Suprapubic skin (tissue), 4 donors: ENCODE measurements around the gene GPR62. TPM values are rescaled to one million over a fixed set of nuclear protein-coding genes. Genes with fewer than 3 reads are reported as not detected.

Source experiments
- DNase-seq, 2 donors: peaks; one replicate each; pipeline ENCODE4 v3.0.0-alpha.2; 2019; ENCODE audit warnings: low spot score in 2 of 2
- H3K27ac ChIP-seq: fragments of 200-600 bp; sonication (generic); one replicate; pipeline ENCODE4 v1.5.1; 2019
- H3K27me3 ChIP-seq: fragments of 200-600 bp; sonication (generic); one replicate; pipeline ENCODE4 v1.5.1; 2019
- H3K36me3 ChIP-seq: fragments of 200-600 bp; sonication (generic); one replicate; pipeline ENCODE4 v1.5.1; 2019
- H3K4me1 ChIP-seq: fragments of 200-600 bp; sonication (generic); one replicate; pipeline ENCODE4 v1.5.1; 2019
- H3K4me3 ChIP-seq: fragments of 200-600 bp; sonication (generic); one replicate; pipeline ENCODE4 v1.5.1; 2019; ENCODE audit warnings: mild to moderate bottlenecking
- H3K9me3 ChIP-seq: fragments of 200-600 bp; sonication (generic); one replicate; pipeline ENCODE4 v1.5.1; 2019
- EP300 ChIP-seq: sonication (generic); formaldehyde crosslinking; IDR thresholded peaks from one replicate; pipeline ENCODE4 v1.6.1; 2017; ENCODE audit warnings: antibody characterized with exemption
- POLR2A ChIP-seq, 2 donors: fragments of 450-650 bp; IDR thresholded peaks; one replicate each; pipeline ENCODE4 v1.6.1; 2017; ENCODE audit warnings: antibody characterized with exemption in 2 of 2, mild to moderate bottlenecking in 2 of 2, moderate library complexity in 2 of 2
- POLR2AphosphoS5 ChIP-seq, 3 donors: sonication (generic); formaldehyde crosslinking; IDR thresholded peaks; one replicate each; pipeline ENCODE4 v1.6.1; 2017; ENCODE audit warnings: antibody characterized with exemption in 3 of 3
- WGBS: methylation state at CpG from one replicate; pipeline ENCODE4 v1.1.5; 2018; 5-methylcytosine and 5-hydroxymethylcytosine counted together
- total RNA-seq, 4 donors: library from RNA; depleted of rRNA; stranded (reverse); fragments of >200 nt; gene quantifications; one replicate each; pipeline ENCODE4 v1.1.0, GENCODE V29; 2016
- TF ChIP-seq, protein P1 (sequence below), 2 donors: fragments of 200-600 bp in 1 of 2; fragments of 450-650 bp in 1 of 2; sonication (generic) in 1 of 2; IDR thresholded peaks; one replicate each; pipeline ENCODE4 v1.5.1; 2016 to 2019; ENCODE audit warnings: antibody characterized with exemption in 2 of 2, mild to moderate bottlenecking in 1 of 2, moderate library complexity in 1 of 2

Gene GPR62
- total RNA-seq, 4 donors from 2014 or later, result not detected

DNA sequence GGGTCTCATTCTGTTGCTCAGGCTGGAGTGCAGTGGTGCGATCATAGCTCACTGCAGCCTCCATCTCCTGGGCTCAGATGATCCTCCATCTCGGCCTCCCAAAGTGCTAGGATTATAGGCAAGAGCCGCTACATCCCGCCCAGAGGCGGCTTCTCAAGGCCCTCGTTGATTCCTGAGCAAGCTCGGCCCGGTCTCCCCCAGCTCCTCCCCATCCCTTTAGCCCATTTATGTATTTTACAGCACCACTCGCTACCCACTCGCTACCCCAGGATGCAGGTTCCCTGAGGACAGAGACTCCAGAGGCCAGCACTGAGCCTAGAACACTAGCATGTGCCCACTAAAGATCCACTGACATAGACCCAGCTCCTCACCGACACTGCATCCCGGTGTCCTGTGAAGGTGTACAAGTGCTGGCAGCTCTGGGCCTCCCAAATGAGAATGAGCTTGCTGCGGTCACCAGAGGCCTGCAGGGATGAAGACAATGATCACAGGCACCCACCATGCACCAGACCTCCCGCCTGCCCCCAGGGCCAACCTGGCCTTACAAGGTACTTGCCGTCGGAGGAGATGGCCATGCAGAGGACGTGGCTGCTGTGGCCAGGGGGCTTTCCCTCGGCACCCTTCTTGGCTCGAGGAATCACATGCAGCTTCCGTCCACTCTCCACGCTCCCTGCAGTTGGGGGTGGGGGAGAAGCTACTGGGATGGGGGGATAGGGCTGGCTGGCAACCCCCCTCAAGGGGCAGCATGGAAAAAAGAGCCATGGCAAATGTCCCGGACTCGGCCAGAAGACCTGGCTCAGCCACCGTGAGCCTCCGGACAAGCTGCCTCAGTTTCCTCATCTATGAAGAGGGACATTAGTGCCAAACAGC lies 19.1 kb upstream of the GPR62 start:
- Histone ChIP-seq H3K9me3 (no peaks in the 10 kb centered on the region), H3K4me1 (peaks cover 15% of the 10 kb centered on the region), H3K27me3 (no peaks in the 10 kb centered on the region), H3K4me3 (no peak overlapping the region), H3K27ac (no peak overlapping the region), H3K36me3 (peaks cover 69% of the 10 kb centered on the region)
- TF ChIP-seq POLR2AphosphoS5 (IDR thresholded peaks at IDR 0.05), result no peak
- TF ChIP-seq POLR2A (IDR thresholded peaks at IDR 0.05), result no peak
- TF ChIP-seq EP300, result no peak
- TF ChIP-seq, protein P1, sequence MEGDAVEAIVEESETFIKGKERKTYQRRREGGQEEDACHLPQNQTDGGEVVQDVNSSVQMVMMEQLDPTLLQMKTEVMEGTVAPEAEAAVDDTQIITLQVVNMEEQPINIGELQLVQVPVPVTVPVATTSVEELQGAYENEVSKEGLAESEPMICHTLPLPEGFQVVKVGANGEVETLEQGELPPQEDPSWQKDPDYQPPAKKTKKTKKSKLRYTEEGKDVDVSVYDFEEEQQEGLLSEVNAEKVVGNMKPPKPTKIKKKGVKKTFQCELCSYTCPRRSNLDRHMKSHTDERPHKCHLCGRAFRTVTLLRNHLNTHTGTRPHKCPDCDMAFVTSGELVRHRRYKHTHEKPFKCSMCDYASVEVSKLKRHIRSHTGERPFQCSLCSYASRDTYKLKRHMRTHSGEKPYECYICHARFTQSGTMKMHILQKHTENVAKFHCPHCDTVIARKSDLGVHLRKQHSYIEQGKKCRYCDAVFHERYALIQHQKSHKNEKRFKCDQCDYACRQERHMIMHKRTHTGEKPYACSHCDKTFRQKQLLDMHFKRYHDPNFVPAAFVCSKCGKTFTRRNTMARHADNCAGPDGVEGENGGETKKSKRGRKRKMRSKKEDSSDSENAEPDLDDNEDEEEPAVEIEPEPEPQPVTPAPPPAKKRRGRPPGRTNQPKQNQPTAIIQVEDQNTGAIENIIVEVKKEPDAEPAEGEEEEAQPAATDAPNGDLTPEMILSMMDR (IDR thresholded peaks at IDR 0.05), result no peak
- DNase-seq, result peak in 1 of 2 donors; percentile 50
- WGBS, result 93% methylated on average over 19 of the region's 25 CpGs

DNA sequence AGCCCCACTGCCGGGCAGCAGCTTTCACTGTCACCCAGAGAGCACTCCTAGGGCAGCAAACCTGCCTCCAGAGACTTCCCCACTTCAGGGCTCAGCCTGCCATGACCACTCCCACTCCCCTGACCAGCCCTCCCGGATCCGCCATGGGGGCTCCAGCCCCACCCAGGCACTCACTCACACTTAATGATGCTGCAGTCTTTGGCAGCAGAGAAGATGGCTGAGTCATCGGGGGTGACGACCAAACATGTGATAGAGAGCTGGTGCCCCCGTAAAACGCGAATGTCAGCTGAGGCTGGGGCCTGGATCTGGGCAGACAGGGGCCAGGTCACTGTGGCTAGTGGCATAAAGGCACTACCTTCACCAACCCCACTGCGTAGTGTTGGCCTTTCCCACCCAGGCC lies 18.2 kb upstream of the GPR62 start:
- WGBS, result 80% methylated on average over 1 of the region's 9 CpGs
- DNase-seq, result peak in 1 of 2 donors; percentile 63
- H3K36me3 ChIP-seq, result peaks cover 69% of the 10 kb centered on the region
- no peak overlapping the region for H3K27ac ChIP-seq
- H3K27me3 ChIP-seq, result no peaks in the 10 kb centered on the region
- no peak overlapping the region for H3K4me3 ChIP-seq
- H3K9me3 ChIP-seq, result no peaks in the 10 kb centered on the region
- TF ChIP-seq POLR2AphosphoS5 (IDR thresholded peaks at IDR 0.05) (no peak), EP300 (no peak), POLR2A (IDR thresholded peaks at IDR 0.05) (no peak)
- TF ChIP-seq, protein P1 (IDR thresholded peaks at IDR 0.05), result no peak
- H3K4me1 ChIP-seq, result peaks cover 20% of the 10 kb centered on the region

DNA sequence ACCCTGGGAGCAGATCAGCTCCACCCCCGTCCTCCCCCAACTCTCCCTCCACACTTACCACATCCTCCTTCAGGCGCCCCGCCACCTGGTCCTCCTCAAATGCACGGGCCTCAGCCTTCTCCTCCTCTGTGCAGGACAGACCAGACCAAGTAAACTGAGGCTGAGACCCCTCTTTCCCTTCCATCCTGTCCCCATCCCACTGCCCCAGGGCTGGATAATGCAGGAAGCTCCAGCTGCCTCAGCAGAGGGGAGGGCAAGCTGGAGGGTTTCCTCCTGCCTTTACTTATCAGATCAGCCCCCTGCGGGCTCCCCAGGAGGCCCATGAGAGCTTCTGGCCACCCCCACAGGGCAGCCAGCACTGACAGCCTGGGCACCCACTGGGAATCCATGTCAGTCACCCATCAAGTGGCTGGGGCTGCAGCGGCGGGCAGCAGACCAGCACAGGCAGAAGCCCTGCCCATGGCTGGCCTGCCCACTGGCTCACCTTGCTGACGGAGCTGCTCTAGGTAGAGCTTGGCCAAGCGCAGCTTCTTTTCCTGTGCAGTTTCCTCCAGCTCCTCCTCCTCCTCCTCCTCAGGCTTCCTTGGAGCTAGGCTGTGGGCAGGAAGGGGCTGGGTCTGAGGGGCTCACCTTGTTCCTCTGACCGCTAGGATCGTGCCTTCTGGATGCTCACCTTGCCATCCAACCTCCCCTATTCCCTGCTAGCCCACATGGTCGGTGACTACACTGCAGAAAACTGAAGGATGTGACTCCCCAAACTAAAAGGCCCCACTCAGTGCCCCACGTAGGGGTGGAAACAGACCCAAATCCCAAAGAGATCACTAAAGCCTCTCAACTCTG lies 17.4 kb upstream of the GPR62 start:
- Histone ChIP-seq H3K27ac (no peak overlapping the region), H3K27me3 (no peaks in the 10 kb centered on the region), H3K9me3 (no peaks in the 10 kb centered on the region), H3K36me3 (peaks cover 63% of the 10 kb centered on the region), H3K4me1 (peaks cover 27% of the 10 kb centered on the region), H3K4me3 (no peak overlapping the region)
- peak; percentile 59 to 68 for DNase-seq
- WGBS, result 89% methylated on average over 13 of the region's 13 CpGs
- no peak for TF ChIP-seq EP300
- no peak for TF ChIP-seq POLR2A (IDR thresholded peaks at IDR 0.05)
- no peak for TF ChIP-seq POLR2AphosphoS5 (IDR thresholded peaks at IDR 0.05)
- TF ChIP-seq, protein P1 (IDR thresholded peaks at IDR 0.05), result no peak

DNA sequence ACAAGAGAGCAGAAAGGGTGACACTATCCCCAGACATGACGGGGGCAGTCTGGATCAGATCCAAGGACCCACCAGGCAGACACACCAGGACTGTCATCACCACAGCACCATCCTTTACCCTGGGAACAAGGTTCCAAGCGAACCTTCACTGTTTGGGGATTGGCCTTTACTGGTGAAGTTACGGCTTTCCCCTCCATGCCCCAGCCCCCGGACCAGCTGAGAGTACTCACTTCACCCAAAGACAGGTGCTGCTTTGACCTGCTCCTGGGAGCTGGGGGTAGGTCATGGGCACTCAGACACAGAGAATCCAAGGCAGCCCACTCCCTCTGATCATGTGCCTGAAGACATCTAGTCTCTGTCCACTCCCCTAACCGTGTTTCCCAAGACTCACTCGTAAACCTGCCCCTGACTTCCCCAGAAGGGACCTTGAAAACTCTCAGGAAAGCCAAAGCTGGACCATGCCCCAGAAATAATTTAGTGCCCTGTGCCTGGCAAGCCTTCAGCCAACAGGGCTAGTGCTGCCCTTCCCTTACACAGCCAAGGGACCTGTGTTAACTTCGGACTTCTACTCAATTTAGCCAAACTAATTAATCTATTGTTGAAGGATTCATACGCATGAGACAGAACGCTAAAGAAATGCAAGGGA lies 16.3 kb upstream of the GPR62 start:
- Histone ChIP-seq H3K4me1 (peaks cover 34% of the 10 kb centered on the region), H3K9me3 (no peaks in the 10 kb centered on the region), H3K4me3 (no peak overlapping the region), H3K27ac (no peak overlapping the region), H3K27me3 (no peaks in the 10 kb centered on the region), H3K36me3 (peaks cover 52% of the 10 kb centered on the region)
- 84% methylated on average over 9 of the region's 9 CpGs for WGBS
- DNase-seq, result peak in 1 of 2 donors; percentile 47
- TF ChIP-seq EP300 (no peak), POLR2A (IDR thresholded peaks at IDR 0.05) (no peak), POLR2AphosphoS5 (IDR thresholded peaks at IDR 0.05) (no peak)
- TF ChIP-seq, protein P1 (IDR thresholded peaks at IDR 0.05), result no peak
